HEK293 (cell line): ENCODE data around the gene CYP26B1.

Experiments used
- CTCF ChIA-PET: fragments of 350-600 bp; formaldehyde crosslinking; extraction: SDS; loops from one replicate; lab custom pipeline; 2021; ENCODE audit warnings: antibody characterized with exemption; lab: Yijun Ruan, JAX
- POLR2A ChIA-PET: fragments of 300-600 bp; formaldehyde crosslinking; extraction: SDS; loops from one replicate; lab custom pipeline; 2020; ENCODE audit warnings: antibody characterized with exemption, inconsistent platforms; lab: Yijun Ruan, JAX
- H3K27ac ChIP-seq: fragments of 200-500 bp; sonication (Bioruptor generic); 2 replicates; pipeline ENCODE4 v1.5.1; 2014; ENCODE audit warnings: low read depth, low read length, control low read depth, inconsistent platforms; ENCODE audit errors: extremely low read depth
- H3K36me3 ChIP-seq, 2 experiments: fragments of 200-500 bp in 1 of 2; sonication (Bioruptor generic) in 1 of 2; 1 replicate in 1 of 2; 2 replicates in 1 of 2; pipeline ENCODE4 v1.5.1; 2014 to 2017; ENCODE audit warnings: inconsistent platforms in 2 of 2, low read length in 2 of 2; ENCODE audit not compliant: control insufficient read depth in 2 of 2, insufficient read depth in 1 of 2
- H3K4me1 ChIP-seq: fragments of 200-500 bp; sonication (Bioruptor generic); 2 replicates; pipeline ENCODE4 v1.5.1; 2014; ENCODE audit warnings: mild to moderate bottlenecking, low read length, inconsistent platforms; ENCODE audit not compliant: control insufficient read depth, insufficient read depth
- H3K4me3 ChIP-seq: 2 replicates; pipeline ENCODE4 v1.5.1; 2011; ENCODE audit warnings: low read depth, mild to moderate bottlenecking, control low read depth, low read length, moderate library complexity
- H3K9me3 ChIP-seq: fragments of 200-500 bp; sonication (Bioruptor generic); 2 replicates; pipeline ENCODE4 v1.5.1; 2014; ENCODE audit warnings: low read depth, low read length, inconsistent platforms; ENCODE audit not compliant: control insufficient read depth, insufficient read depth
- BCL11A ChIP-seq: fragments of 450-650 bp; formaldehyde crosslinking; IDR thresholded peaks from 2 replicates; pipeline ENCODE4 v1.5.1; 2016; ENCODE audit warnings: low read depth, missing biosample characterization, missing genetic modification characterization
- BCL6B ChIP-seq: fragments of 450-650 bp; formaldehyde crosslinking; IDR thresholded peaks from 2 replicates; pipeline ENCODE4 v1.5.1; 2017; ENCODE audit warnings: missing biosample characterization, missing genetic modification characterization
- CTCF ChIP-seq: fragments of 450-650 bp; formaldehyde crosslinking; IDR thresholded peaks from 2 replicates; pipeline ENCODE4 v1.5.1; 2016; ENCODE audit warnings: missing biosample characterization, missing genetic modification characterization
- GLI2 ChIP-seq: fragments of 450-650 bp; formaldehyde crosslinking; IDR thresholded peaks from 2 replicates; pipeline ENCODE4; 2017; ENCODE audit warnings: missing biosample characterization, missing genetic modification characterization, low read depth, borderline replicate concordance
- GLIS1 ChIP-seq: fragments of 450-650 bp; formaldehyde crosslinking; IDR thresholded peaks from 2 replicates; pipeline ENCODE4 v1.5.1; 2016; ENCODE audit warnings: missing biosample characterization, missing genetic modification characterization
- HOXD13 ChIP-seq: sonication (generic); formaldehyde crosslinking; IDR thresholded peaks from 2 replicates; pipeline ENCODE4 v1.8.0; 2022; ENCODE audit warnings: missing genetic modification reagents, borderline replicate concordance
- MYNN ChIP-seq: fragments of 450-650 bp; formaldehyde crosslinking; IDR thresholded peaks from 2 replicates; pipeline ENCODE4 v1.5.1; 2016; ENCODE audit warnings: missing biosample characterization, missing genetic modification characterization, borderline replicate concordance
- PRDM4 ChIP-seq: fragments of 450-650 bp; formaldehyde crosslinking; IDR thresholded peaks from 2 replicates; pipeline ENCODE4 v1.5.1; 2017; ENCODE audit warnings: missing biosample characterization, missing genetic modification characterization
- TCF7L2 ChIP-seq: IDR thresholded peaks from 2 replicates; pipeline ENCODE4 v1.6.1; 2011; ENCODE audit warnings: low read depth, mild to moderate bottlenecking, inconsistent platforms, low read length, moderate library complexity, borderline replicate concordance
- YY2 ChIP-seq: fragments of 450-650 bp; formaldehyde crosslinking; IDR thresholded peaks from 2 replicates; pipeline ENCODE4 v1.5.1; 2016; ENCODE audit warnings: missing biosample characterization, missing genetic modification characterization
- ZFP3 ChIP-seq: fragments of 450-650 bp; formaldehyde crosslinking; IDR thresholded peaks from 2 replicates; pipeline ENCODE4 v1.5.1; 2016; ENCODE audit warnings: low read depth, missing biosample characterization, missing genetic modification characterization
- ZNF112 ChIP-seq: fragments of 450-650 bp; formaldehyde crosslinking; IDR thresholded peaks from 2 replicates; pipeline ENCODE4 v1.5.0; 2017; ENCODE audit warnings: missing biosample characterization, missing genetic modification characterization
- ZNF132 ChIP-seq: fragments of 450-650 bp; formaldehyde crosslinking; IDR thresholded peaks from 2 replicates; pipeline ENCODE4 v1.5.1; 2017; ENCODE audit warnings: missing biosample characterization, missing genetic modification characterization, borderline replicate concordance
- ZNF146 ChIP-seq: fragments of 450-650 bp; formaldehyde crosslinking; IDR thresholded peaks from 2 replicates; pipeline ENCODE4 v1.5.1; 2016; ENCODE audit warnings: missing biosample characterization, missing genetic modification characterization
- ZNF169 ChIP-seq: fragments of 450-650 bp; formaldehyde crosslinking; IDR thresholded peaks from 2 replicates; pipeline ENCODE4 v1.5.1; 2016; ENCODE audit warnings: missing biosample characterization, missing genetic modification characterization
- ZNF221 ChIP-seq: fragments of 450-650 bp; formaldehyde crosslinking; IDR thresholded peaks from 2 replicates; pipeline ENCODE4 v1.5.1; 2017; ENCODE audit warnings: missing biosample characterization, missing genetic modification characterization, borderline replicate concordance
- ZNF302 ChIP-seq: fragments of 450-650 bp; formaldehyde crosslinking; IDR thresholded peaks from 2 replicates; pipeline ENCODE4 v1.5.1; 2016; ENCODE audit warnings: missing biosample characterization, missing genetic modification characterization, low read depth
- ZNF311 ChIP-seq: fragments of 450-650 bp; formaldehyde crosslinking; IDR thresholded peaks from 2 replicates; pipeline ENCODE4 v1.5.1; 2017; ENCODE audit warnings: missing biosample characterization, missing genetic modification characterization, borderline replicate concordance
- ZNF426 ChIP-seq: fragments of 450-650 bp; formaldehyde crosslinking; IDR thresholded peaks from 2 replicates; pipeline ENCODE4 v1.5.1; 2017; ENCODE audit warnings: missing biosample characterization, missing genetic modification characterization, mild to moderate bottlenecking, inconsistent platforms, moderate library complexity
- ZNF548 ChIP-seq: fragments of 450-650 bp; formaldehyde crosslinking; IDR thresholded peaks from 2 replicates; pipeline ENCODE4 v1.5.1; 2016; ENCODE audit warnings: missing biosample characterization, missing genetic modification characterization
- ZNF580 ChIP-seq: fragments of 450-650 bp; formaldehyde crosslinking; IDR thresholded peaks from 2 replicates; pipeline ENCODE4 v1.5.1; 2016; ENCODE audit warnings: missing biosample characterization, missing genetic modification characterization
- ZNF701 ChIP-seq: fragments of 450-650 bp; formaldehyde crosslinking; IDR thresholded peaks from 2 replicates; pipeline ENCODE4 v1.5.1; 2016; ENCODE audit warnings: missing biosample characterization, missing genetic modification characterization
- ZNF747 ChIP-seq: fragments of 450-650 bp; formaldehyde crosslinking; IDR thresholded peaks from 2 replicates; pipeline ENCODE4 v1.5.1; 2016; ENCODE audit warnings: missing biosample characterization, missing genetic modification characterization
- ZSCAN23 ChIP-seq: fragments of 450-650 bp; formaldehyde crosslinking; IDR thresholded peaks from 2 replicates; pipeline ENCODE4 v1.5.1; 2016; ENCODE audit warnings: missing biosample characterization, missing genetic modification characterization

Gene CYP26B1

GRCh38 chr2:72126186-72127100 is 21.2 kb downstream of the CYP26B1 start:
- H3K4me1 ChIP-seq, result no peaks in the 10 kb centered on the region
- H3K36me3 ChIP-seq, result no peaks in the 10 kb centered on the region
- H3K27ac ChIP-seq, result no peak overlapping the region
- POLR2A ChIA-PET, result no interaction called here
- CTCF ChIA-PET, result interaction anchor here (1.8 kb wide), 1 partner anchor 11 kb away, joined by 9 read pairs; no protein-coding TSS in a partner anchor
- peak; percentile 18; the same call in 1 of the 2 replicates for TF ChIP-seq GLIS1 (tag by site-specific recombination)
- no peak for TF ChIP-seq PRDM4 (tag by site-specific recombination)
- H3K4me3 ChIP-seq, result no peak overlapping the region
- no peaks in the 10 kb centered on the region; the same call in 1 of the 2 replicates for H3K9me3 ChIP-seq

DNA sequence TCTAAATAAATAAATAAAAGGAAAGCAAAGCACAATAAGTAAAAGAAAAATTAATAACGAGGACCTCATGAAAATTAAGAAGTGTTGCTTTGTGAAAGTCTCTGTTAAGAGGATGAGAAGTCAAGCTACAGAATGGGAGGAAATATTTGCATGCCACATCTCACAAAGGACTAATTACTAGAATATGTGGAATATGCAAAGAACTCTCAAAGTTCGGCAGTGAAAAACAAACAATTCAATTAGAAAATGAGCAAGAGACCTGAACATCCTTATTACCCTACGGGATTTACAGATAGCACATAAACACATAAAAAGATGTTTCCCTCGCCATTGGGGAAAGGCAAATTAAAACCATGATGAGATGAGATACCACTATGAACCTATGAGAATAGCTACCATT is 23.3 kb downstream of the CYP26B1 start:
- POLR2A ChIA-PET, result no interaction called here
- no peaks in the 10 kb centered on the region for H3K36me3 ChIP-seq
- H3K4me3 ChIP-seq, result no peak overlapping the region
- CTCF ChIA-PET, result interaction anchor here (0.5 to 2.0 kb wide), 3 partner anchors 8 to 39 kb away, joined by 4 to 6 read pairs (median 4); no protein-coding TSS in a partner anchor
- H3K27ac ChIP-seq, result no peak overlapping the region
- H3K9me3 ChIP-seq, result no peaks in the 10 kb centered on the region; the same call in 1 of the 2 replicates
- TF ChIP-seq BCL6B (tag by site-specific recombination), result no peak
- no peak for TF ChIP-seq ZNF146 (tag by site-specific recombination)
- TF ChIP-seq ZNF426, result no peak
- no peak for TF ChIP-seq ZNF548 (tag by site-specific recombination)
- no peak for TF ChIP-seq ZNF169
- no peak for TF ChIP-seq ZNF747 (tag by site-specific recombination)
- TF ChIP-seq GLI2 (tag by site-specific recombination), result no peak
- TF ChIP-seq ZNF701 (tag by site-specific recombination), result no peak
- no peak for TF ChIP-seq TCF7L2
- TF ChIP-seq ZNF302 (tag by site-specific recombination), result no peak
- H3K4me1 ChIP-seq, result no peaks in the 10 kb centered on the region

DNA sequence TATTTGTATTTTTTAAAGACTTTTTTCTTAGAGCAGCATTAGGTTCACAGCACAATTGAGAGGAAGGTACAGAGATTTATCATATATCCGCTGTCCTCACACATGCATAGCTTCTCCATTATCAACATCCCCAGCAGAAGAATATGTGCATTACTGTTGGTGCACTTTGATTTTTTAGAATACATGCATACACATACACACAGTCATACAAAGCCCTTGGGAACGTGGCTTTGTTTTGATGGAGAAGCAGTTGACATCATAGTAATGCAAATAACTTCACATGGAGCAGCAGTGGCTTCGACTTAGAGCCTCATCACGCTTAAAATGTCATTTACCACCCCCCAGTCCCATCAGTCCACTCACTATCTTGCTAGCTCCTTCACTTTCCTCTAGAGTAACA is 26.5 kb downstream of the CYP26B1 start:
- no peak overlapping the region for H3K27ac ChIP-seq
- no peaks in the 10 kb centered on the region for H3K36me3 ChIP-seq
- H3K4me3 ChIP-seq, result no peak overlapping the region
- H3K9me3 ChIP-seq, result no peaks in the 10 kb centered on the region; the same call in 1 of the 2 replicates
- no peaks in the 10 kb centered on the region for H3K4me1 ChIP-seq
- POLR2A ChIA-PET, result no interaction called here
- CTCF ChIA-PET, result interaction anchor here (0.6 to 1.9 kb wide), 3 partner anchors 10 to 232 kb away, joined by 3 to 7 read pairs (median 5); no protein-coding TSS in a partner anchor
- TF ChIP-seq CTCF (no peak), HOXD13 (CRISPR knock-in tag) (no peak), ZNF311 (tag by site-specific recombination) (no peak), YY2 (tag by site-specific recombination) (no peak), ZNF221 (tag by site-specific recombination) (no peak), BCL11A (tag by site-specific recombination) (no peak), ZNF580 (no peak), ZSCAN23 (no peak), ZNF132 (tag by site-specific recombination) (no peak), TCF7L2 (no peak), ZFP3 (tag by site-specific recombination) (no peak), ZNF112 (tag by site-specific recombination) (no peak), MYNN (tag by site-specific recombination) (no peak)
